Fibroblast of the aortic adventitia (primary cell): Measurements from ENCODE around the gene DPEP2. TPM values are rescaled to one million over a fixed set of nuclear protein-coding genes. Genes with fewer than 3 reads are reported as not detected.
"Not testable (repeated sequence)": the region's sequence is repeated elsewhere in the genome, so short reads cannot be mapped to it uniquely, and the experiment has no call there.

Experiments used
- DNase-seq: peaks from one replicate; pipeline ENCODE4 v3.0.0-alpha.2; 2010; ENCODE audit warnings: low read depth
- H3K4me3 ChIP-seq: 2 replicates; pipeline ENCODE4 v1.5.1; 2011; ENCODE audit warnings: low read depth, mild to moderate bottlenecking, control low read depth, low read length, moderate library complexity
- total RNA-seq: library from RNA; depleted of rRNA; stranded (reverse); fragments of >200 nt; gene quantifications from 2 replicates; pipeline ENCODE4 v1.2.3, GENCODE V29; 2012; ENCODE audit warnings: low replicate concordance
- TF ChIP-seq, protein P1 (sequence below): IDR thresholded peaks from 2 replicates; pipeline ENCODE4 v1.5.1; 2011; ENCODE audit warnings: mild to moderate bottlenecking, low read length, control low read depth, inconsistent platforms; ENCODE audit not compliant: insufficient read depth

DPEP2 gene
- total RNA-seq, 1 donor = not detected

DNA sequence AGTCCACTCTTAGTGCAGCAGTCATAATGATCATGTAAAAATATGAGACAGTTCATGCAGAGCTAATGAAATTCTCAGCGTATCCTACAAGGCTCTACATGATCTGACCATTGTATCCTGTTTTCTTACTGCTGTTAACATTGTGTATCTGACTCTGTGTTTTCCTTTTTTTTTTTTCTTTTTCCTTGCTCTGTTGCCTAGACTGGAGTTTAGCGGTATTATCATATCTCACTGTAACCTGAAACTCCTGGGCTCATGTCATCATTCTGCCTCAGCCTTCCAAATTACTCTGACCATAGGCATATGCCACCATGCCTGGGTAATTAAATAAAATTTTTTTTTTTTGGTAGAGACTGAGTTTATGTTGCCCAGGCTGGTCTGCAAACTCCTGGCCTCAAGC is 35.9 kb upstream of the DPEP2 start:
- DNase-seq = no peak
- TF ChIP-seq, protein P1, sequence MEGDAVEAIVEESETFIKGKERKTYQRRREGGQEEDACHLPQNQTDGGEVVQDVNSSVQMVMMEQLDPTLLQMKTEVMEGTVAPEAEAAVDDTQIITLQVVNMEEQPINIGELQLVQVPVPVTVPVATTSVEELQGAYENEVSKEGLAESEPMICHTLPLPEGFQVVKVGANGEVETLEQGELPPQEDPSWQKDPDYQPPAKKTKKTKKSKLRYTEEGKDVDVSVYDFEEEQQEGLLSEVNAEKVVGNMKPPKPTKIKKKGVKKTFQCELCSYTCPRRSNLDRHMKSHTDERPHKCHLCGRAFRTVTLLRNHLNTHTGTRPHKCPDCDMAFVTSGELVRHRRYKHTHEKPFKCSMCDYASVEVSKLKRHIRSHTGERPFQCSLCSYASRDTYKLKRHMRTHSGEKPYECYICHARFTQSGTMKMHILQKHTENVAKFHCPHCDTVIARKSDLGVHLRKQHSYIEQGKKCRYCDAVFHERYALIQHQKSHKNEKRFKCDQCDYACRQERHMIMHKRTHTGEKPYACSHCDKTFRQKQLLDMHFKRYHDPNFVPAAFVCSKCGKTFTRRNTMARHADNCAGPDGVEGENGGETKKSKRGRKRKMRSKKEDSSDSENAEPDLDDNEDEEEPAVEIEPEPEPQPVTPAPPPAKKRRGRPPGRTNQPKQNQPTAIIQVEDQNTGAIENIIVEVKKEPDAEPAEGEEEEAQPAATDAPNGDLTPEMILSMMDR = no peak
- no peak overlapping the region for H3K4me3 ChIP-seq

DNA sequence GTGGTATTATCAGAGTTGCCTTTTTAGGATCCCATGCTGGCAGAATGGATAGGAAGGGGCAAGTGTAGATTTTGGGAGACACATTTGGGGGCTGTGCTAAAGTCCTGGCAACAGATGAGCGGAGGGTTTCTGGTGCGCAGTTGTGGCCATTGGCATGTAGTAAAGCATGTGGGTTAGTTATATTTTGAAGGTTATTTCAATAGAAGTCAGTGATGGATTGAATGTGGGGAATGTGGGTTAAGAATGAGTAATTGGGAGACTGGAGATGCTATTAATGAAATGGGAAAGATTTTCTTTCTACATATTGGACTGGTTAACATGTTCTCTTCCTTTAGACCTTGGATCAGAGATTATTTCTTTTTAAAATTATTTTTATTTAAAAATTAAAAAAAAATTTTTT is 33.8 kb upstream of the DPEP2 start:
- DNase-seq = no peak
- H3K4me3 ChIP-seq = no peak overlapping the region
- TF ChIP-seq, protein P1 = no peak

DNA sequence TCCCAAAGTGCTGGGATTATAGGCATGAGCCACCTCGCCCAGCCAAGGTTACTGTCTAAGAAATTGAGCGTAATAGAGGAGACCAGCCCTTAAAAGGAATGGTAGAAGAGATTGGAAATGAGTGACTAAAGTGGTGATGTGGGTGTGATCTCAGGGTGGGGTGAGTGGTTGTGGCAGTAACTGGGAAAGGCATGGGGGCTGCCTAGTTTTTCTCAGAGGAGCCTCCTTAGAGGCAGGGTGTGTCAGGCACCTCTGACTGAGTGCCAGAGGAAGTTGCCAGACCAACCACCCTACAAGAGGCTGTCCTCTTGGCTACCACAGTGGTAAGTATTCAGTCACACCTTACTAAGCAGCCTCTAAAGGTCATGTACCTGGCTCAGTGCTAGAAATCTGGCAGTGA is 32.7 kb upstream of the DPEP2 start:
- H3K4me3 ChIP-seq = no peak overlapping the region
- no peak for DNase-seq
- TF ChIP-seq, protein P1 = no peak

DNA sequence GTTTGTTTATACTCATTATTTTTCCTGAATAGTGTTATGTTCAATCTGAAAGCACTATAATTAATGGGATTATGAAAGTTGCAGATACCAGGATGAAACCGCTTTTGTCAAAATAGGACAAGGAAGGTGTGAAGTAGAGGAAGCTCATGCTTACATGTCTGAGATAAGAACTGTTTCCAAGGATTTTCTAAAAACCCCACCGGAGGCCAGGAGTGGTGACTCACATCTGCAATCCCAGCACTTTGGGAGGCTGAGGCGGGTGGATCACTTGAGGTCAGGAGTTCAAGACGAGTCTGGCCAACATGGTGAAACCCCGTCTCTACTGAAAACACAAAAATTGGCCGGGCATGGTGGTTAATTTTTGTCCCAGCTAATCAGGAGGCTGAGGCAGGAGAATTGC is 30.8 kb upstream of the DPEP2 start:
- DNase-seq = peak; percentile 58
- not testable (repeated sequence) for H3K4me3 ChIP-seq

DNA sequence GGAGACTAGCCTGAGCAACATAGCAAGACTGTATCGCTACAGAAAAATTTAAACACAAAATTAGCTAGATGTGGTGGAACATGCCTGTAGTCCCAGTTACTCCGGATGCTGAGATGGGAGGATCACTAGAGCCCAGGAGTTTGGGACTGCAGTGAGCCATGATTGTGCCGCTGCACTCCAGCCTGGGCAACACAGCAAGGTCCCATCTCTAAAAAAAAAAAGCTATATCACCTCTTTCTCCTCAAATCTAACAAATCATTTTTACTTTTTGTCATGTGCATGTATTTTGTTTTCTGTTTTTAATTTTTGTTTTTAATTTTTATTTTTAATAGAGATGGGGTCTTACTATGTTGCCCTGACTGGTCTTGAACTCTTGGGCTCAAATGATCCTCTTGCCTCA is 29.7 kb upstream of the DPEP2 start:
- TF ChIP-seq, protein P1 = no peak
- no peak for DNase-seq
- H3K4me3 ChIP-seq = no peak overlapping the region

DNA sequence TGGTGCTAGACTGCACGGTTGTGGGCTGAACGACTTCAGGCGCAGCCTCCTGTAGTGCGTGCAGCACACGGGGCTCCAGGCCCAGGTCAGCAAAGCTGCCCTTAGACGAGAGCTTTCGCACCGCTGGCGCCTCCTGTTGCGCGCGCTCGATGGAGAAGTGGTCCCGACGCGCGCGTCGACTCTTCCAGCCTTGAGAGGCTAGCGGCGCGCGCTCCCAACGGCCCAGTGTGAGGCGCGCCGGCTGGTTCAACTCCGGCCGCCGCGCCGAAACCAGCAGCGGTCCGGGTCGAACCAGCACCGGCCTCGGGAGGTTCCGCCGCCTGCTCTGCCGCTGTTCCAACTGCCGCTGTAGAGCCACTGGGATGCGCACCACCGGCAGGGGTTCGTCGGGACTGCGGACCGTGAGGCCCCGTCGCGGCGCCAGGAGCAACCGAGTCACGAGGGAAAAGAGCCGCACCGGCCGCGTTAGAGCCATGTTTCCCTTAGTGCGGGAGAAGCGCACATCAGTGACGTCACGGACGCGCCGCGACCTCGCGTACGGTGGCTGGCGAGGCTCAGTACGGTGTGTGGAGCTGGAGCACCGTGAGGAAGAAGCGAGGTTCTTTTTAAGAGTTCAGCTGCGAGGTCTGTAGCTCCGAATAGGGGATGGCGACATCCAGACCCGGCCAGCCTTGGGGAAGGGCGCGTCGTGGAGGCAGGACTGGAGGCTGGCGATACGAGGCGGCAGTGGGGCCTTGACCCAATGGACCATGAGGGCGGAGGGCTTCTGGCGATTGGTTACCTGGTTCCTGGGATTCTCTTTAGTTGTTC is 23.6 kb upstream of the DPEP2 start, which contains the start of the genes DDX28 and DUS2:
Gene DDX28 (minus strand): TSS at position 505 of the 810 bp plus-strand sequence. CDS start 30 bp downstream, at position 475.
Gene DUS2 (plus strand): TSS at position 557 of the 810 bp plus-strand sequence. CDS start 14,740 bp downstream, outside the sequence.
- H3K4me3 ChIP-seq = peak within 1 kb of the TSS; percentile 98
- TF ChIP-seq, protein P1 = no peak
- peak; percentile 91 for DNase-seq

DNA sequence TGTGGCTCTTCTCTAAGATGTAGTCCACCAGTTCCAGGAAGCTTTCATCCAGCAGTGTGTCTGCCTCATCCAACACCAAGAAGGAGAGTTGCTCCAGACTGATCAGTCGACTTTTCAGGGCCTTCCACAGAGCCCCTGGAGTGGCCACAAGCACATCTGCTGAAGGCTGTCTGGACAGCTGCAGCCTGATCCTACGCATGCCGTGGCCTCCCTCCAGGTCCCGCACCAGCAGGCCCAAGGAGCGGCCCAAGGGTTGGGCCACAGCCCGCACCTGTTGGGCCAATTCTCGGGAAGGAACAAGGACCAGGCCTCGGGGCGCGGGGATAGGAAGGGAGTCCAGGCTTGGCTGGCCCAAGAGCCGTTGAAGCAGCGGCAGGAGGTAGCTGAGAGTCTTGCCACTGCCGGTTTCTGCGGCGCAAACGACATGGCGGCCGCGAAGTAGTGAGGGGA is 23.0 kb upstream of the DPEP2 start:
- TF ChIP-seq, protein P1 = no peak
- DNase-seq = no peak

More for the DNA sequence above, 23.0 kb upstream of the DPEP2 start:
- H3K4me3 ChIP-seq = peak overlapping the region; percentile 98
